Measurements from ENCODE around the gene ZDHHC19.

The ZDHHC19 gene

GRCh38 chr3:196181127-196181546 lies 30.1 kb downstream of the ZDHHC19 start:
- no peak overlapping the region for H3K4me3 ChIP-seq (ENCODE audit: low read depth, low read length)
- no peak for TF ChIP-seq CTCF (IDR thresholded peaks at IDR 0.05; ENCODE audit: borderline replicate concordance, insufficient read depth, low read depth, low read length)

- H3K4me3 ChIP-seq (ENCODE audit: low read depth, low read length) = peak overlapping the region; percentile 45
- TF ChIP-seq CTCF (IDR thresholded peaks at IDR 0.05; ENCODE audit: borderline replicate concordance, insufficient read depth, low read depth, low read length) = no peak
Measured at GRCh38 chr3:196180346-196180745, 30.9 kb downstream of the ZDHHC19 start.

GRCh38 chr3:196179380-196180308 lies 31.6 kb downstream of the ZDHHC19 start:
- H3K4me3 ChIP-seq (ENCODE audit: low read depth, low read length) = peak overlapping the region; percentile 45
- peak; percentile 45 for TF ChIP-seq CTCF (IDR thresholded peaks at IDR 0.05; ENCODE audit: borderline replicate concordance, insufficient read depth, low read depth, low read length)

GRCh38 chr3:196178993-196179379 lies 32.2 kb downstream of the ZDHHC19 start:
- H3K4me3 ChIP-seq (ENCODE audit: low read depth, low read length) = peak overlapping the region; percentile 6
- no peak for TF ChIP-seq CTCF (IDR thresholded peaks at IDR 0.05; ENCODE audit: borderline replicate concordance, insufficient read depth, low read depth, low read length)

- H3K4me3 ChIP-seq (ENCODE audit: low read depth, low read length) = no peak overlapping the region
- no peak for TF ChIP-seq CTCF (IDR thresholded peaks at IDR 0.05; ENCODE audit: borderline replicate concordance, insufficient read depth, low read depth, low read length)
Measured at GRCh38 chr3:196177967-196178366, 33.2 kb downstream of the ZDHHC19 start.

- no peak for TF ChIP-seq CTCF (IDR thresholded peaks at IDR 0.05; ENCODE audit: borderline replicate concordance, insufficient read depth, low read depth, low read length)
- H3K4me3 ChIP-seq (ENCODE audit: low read depth, low read length) = no peak overlapping the region
Measured at GRCh38 chr3:196177567-196177966, 33.6 kb downstream of the ZDHHC19 start.

GRCh38 chr3:196175722-196176121 lies 35.5 kb downstream of the ZDHHC19 start:
- no peak for TF ChIP-seq CTCF (IDR thresholded peaks at IDR 0.05; ENCODE audit: borderline replicate concordance, insufficient read depth, low read depth, low read length)
- H3K4me3 ChIP-seq (ENCODE audit: low read depth, low read length) = no peak overlapping the region
